Endothelial cell of umbilical vein (primary cell): ENCODE measurements around the gene SMCO3. TPM values are rescaled to one million over a fixed set of nuclear protein-coding genes. Genes with fewer than 3 reads are reported as not detected.

ENCODE experiments used
- BruUV-seq: library from RNA; stranded (reverse); fragments of 400-500 nt; replicated peaks from 2 replicates; lab custom pipeline; 2021; lab: Mats Ljungman, UMichigan
- CTCF ChIA-PET: fragments of 300-600, 350-600 bp; sonication (Branson Sonifier 250); formaldehyde crosslinking; loops from one replicate; lab custom pipeline; 2021; ENCODE audit warnings: antibody characterized with exemption, inconsistent platforms; lab: Charles Lee
- POLR2A ChIA-PET: fragments of 300-600, 350-600 bp; sonication (Branson Sonifier 250); formaldehyde crosslinking; loops from one replicate; lab custom pipeline; 2021; ENCODE audit warnings: antibody characterized with exemption, inconsistent platforms; lab: Charles Lee
- DNase-seq: peaks from one replicate; pipeline ENCODE4 v3.0.0-alpha.2; 2011; ENCODE audit warnings: low read depth, low spot score
- FAIRE-seq: peaks from 2 replicates; lab custom pipeline; 2011; peaks lifted over from hg19 to GRCh38; lab: Jason Lieb, UNC
- H2AFZ ChIP-seq: 2 replicates; pipeline ENCODE4 v1.6.0; 2012; ENCODE audit warnings: low read depth, low read length, control low read depth, inconsistent platforms
- H3K27ac ChIP-seq: 2 replicates; pipeline ENCODE4 v1.5.1; 2011; ENCODE audit warnings: low read depth, mild to moderate bottlenecking, control low read depth, low read length, moderate library complexity; ENCODE audit not compliant: insufficient read depth
- H3K27me3 ChIP-seq, 2 experiments: 2 replicates each; pipeline versions ENCODE4 v1.6.0 to v1.6.1; 2011; ENCODE audit warnings: low read length in 2 of 2, mixed read lengths in 1 of 2; ENCODE audit not compliant: control insufficient read depth in 2 of 2, insufficient read depth in 2 of 2
- H3K36me3 ChIP-seq, 2 experiments: 2 replicates in 1 of 2; 3 replicates in 1 of 2; pipeline ENCODE4 v1.5.1; 2011; ENCODE audit warnings: low read length in 2 of 2, mild to moderate bottlenecking in 1 of 2, moderate library complexity in 1 of 2; ENCODE audit not compliant: control insufficient read depth in 2 of 2, insufficient read depth in 2 of 2; ENCODE audit errors: extremely low read depth in 1 of 2
- H3K4me1 ChIP-seq: 3 replicates; pipeline ENCODE4 v1.5.1; 2011; ENCODE audit warnings: mild to moderate bottlenecking, low read length; ENCODE audit not compliant: control insufficient read depth, insufficient read depth; ENCODE audit errors: extremely low read depth
- H3K4me2 ChIP-seq: 2 replicates; pipeline ENCODE4 v1.6.1; 2011; ENCODE audit warnings: low read length, control low read depth, mixed read lengths; ENCODE audit not compliant: insufficient read depth
- H3K4me3 ChIP-seq, 3 experiments: fragments of 200-600 bp in 1 of 3; sonication (generic), shearing (Covaris generic) in 1 of 3; replicated peaks in 1 of 3; 2 replicates each; pipeline ENCODE4 v1.5.1; 2011 to 2016; ENCODE audit warnings: control low read depth in 3 of 3, low read length in 3 of 3, mild to moderate bottlenecking in 2 of 3, inconsistent platforms in 1 of 3, low read depth in 1 of 3, moderate library complexity in 1 of 3; ENCODE audit not compliant: insufficient read depth in 1 of 3
- H3K79me2 ChIP-seq: 2 replicates; pipeline ENCODE4 v1.6.0; 2012; ENCODE audit warnings: low read length, inconsistent platforms; ENCODE audit not compliant: control insufficient read depth, insufficient read depth
- H3K9ac ChIP-seq: replicated peaks from 2 replicates; pipeline ENCODE3; 2011; ENCODE audit warnings: low read length, control low read depth; ENCODE audit not compliant: insufficient read depth; ENCODE audit errors: extremely low read depth
- H3K9me1 ChIP-seq: replicated peaks from 3 replicates; pipeline ENCODE4 v1.6.0; 2011; ENCODE audit warnings: mild to moderate bottlenecking, low read length; ENCODE audit not compliant: control insufficient read depth, insufficient read depth; ENCODE audit errors: extremely low read depth
- H3K9me3 ChIP-seq: replicated peaks from 2 replicates; pipeline ENCODE4 v1.5.1; 2012; ENCODE audit warnings: low read length, inconsistent platforms; ENCODE audit not compliant: control insufficient read depth, insufficient read depth
- H4K20me1 ChIP-seq: replicated peaks from 2 replicates; pipeline ENCODE3; 2011; ENCODE audit warnings: mild to moderate bottlenecking, low read length; ENCODE audit not compliant: control insufficient read depth, insufficient read depth; ENCODE audit errors: extremely low read depth
- EZH2 ChIP-seq: IDR thresholded peaks from 2 replicates; pipeline ENCODE4 v1.6.1; 2012; ENCODE audit warnings: borderline replicate concordance, low read depth, mild to moderate bottlenecking, moderate library complexity, low read length, inconsistent platforms; ENCODE audit not compliant: severe bottlenecking
- FOS ChIP-seq: IDR thresholded peaks from 2 replicates; pipeline ENCODE4 v1.6.1; 2011; ENCODE audit warnings: mild to moderate bottlenecking, low read length, moderate library complexity, borderline replicate concordance; ENCODE audit not compliant: insufficient read depth
- GATA2 ChIP-seq: IDR thresholded peaks from 2 replicates; pipeline ENCODE4 v1.7.0; 2011; ENCODE audit warnings: low read depth, mild to moderate bottlenecking, moderate library complexity, mixed read lengths, low read length; ENCODE audit not compliant: insufficient read length, insufficient read depth
- JUN ChIP-seq: IDR thresholded peaks from 2 replicates; pipeline ENCODE4 v1.6.1; 2011; ENCODE audit warnings: borderline replicate concordance, low read depth; ENCODE audit not compliant: insufficient read length, insufficient read depth
- MAX ChIP-seq: IDR thresholded peaks from 2 replicates; pipeline ENCODE4 v1.6.1; 2011; ENCODE audit not compliant: insufficient read depth, insufficient read length
- MYC ChIP-seq: IDR thresholded peaks from one replicate; pipeline ENCODE4 v1.6.1; 2011; ENCODE audit warnings: mild to moderate bottlenecking, low read depth, low read length
- POLR2A ChIP-seq: IDR thresholded peaks from 2 replicates; pipeline ENCODE4 v1.6.1; 2012; ENCODE audit warnings: low read depth, mild to moderate bottlenecking, control low read depth, low read length
- POLR2AphosphoS5 ChIP-seq: IDR thresholded peaks from 2 replicates; pipeline ENCODE4 v1.6.1; 2012; ENCODE audit warnings: low read depth, mild to moderate bottlenecking, control low read depth, low read length, moderate library complexity; ENCODE audit not compliant: insufficient read depth
- dilution Hi-C: fragments of 300-500 bp; cut with MboI; formaldehyde crosslinking; loops from one replicate; pipeline ENCODE4 v1.15.0; 2019; ENCODE audit warnings: low sequenced_read_pairs; ENCODE audit not compliant: extremely low pct_ligation_motif_present
- intact Hi-C: fragments of 100-400 bp; cut with micrococcal nuclease; formaldehyde crosslinking; loops from one replicate; pipeline ENCODE4 v1.10.0; 2022
- polyA plus RNA-seq, 4 experiments: library from polyadenylated mRNA; depleted of rRNA in 3 of 4; stranded (reverse) in 3 of 4; unstranded in 1 of 4; fragments of >200 nt; gene quantifications; 2 replicates each; pipeline versions ENCODE4 v1.2.1 to v1.2.3, GENCODE V29; 2011 to 2012; ENCODE audit warnings: missing spikeins in 1 of 4
- total RNA-seq: library from RNA; stranded (reverse); gene quantifications from 2 replicates; pipeline ENCODE4 v1.2.3, GENCODE V29; 2021
- TF ChIP-seq, protein P1 (sequence below), 2 donors: IDR thresholded peaks; 1 replicate in 1 of 2; 2 replicates in 1 of 2; pipeline ENCODE4 v1.5.1; 2011; ENCODE audit warnings: low read length in 2 of 2, mild to moderate bottlenecking in 2 of 2, moderate library complexity in 2 of 2, control low read depth in 1 of 2, inconsistent platforms in 1 of 2, low read depth in 1 of 2; ENCODE audit not compliant: insufficient read depth in 1 of 2; ENCODE audit errors: extremely low read depth in 1 of 2

Gene SMCO3
- total and polyA plus RNA-seq, 2 donors (not counting 3 experiments of a cell fraction or from before 2014, with no cell fraction given) = 0.33 to 0.35 TPM

DNA sequence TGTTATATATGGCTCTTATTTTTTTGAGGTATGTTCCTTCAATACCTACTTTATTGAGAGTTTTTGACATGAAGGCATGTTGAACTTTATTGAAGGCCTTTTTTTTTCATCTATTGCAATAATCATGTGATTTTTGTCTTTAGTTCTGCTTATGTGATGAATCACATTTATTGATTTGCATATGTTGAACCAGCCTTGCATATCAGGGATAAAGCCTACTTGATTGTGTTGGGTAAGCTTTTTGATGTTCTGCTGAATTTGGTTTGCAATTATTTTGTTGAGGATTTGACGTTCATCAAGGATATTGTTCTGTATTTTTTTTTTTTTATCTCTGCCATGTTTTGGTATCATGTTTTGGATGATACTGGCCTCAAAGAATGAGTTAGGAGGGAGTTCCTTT is 44.5 kb upstream of the SMCO3 start:
- FAIRE-seq = no peak
- dilution Hi-C loops = no loop called here
- Histone ChIP-seq H3K4me3 (no peak overlapping the region), H4K20me1 (no peaks in the 10 kb centered on the region), H3K4me2 (no peak overlapping the region), H3K79me2 (no peaks in the 10 kb centered on the region), H3K4me1 (peaks cover 6% of the 10 kb centered on the region), H3K9ac (no peak overlapping the region), H3K9me1 (no peaks in the 10 kb centered on the region), H3K36me3 (no peaks in the 10 kb centered on the region), H2AFZ (no peak overlapping the region), H3K9me3 (no peaks in the 10 kb centered on the region), H3K27ac (no peak overlapping the region), H3K27me3 (no peaks in the 10 kb centered on the region)
- intact Hi-C loops = no loop called here
- no peak for TF ChIP-seq MAX
- TF ChIP-seq POLR2A = no peak
- no peak for TF ChIP-seq EZH2
- TF ChIP-seq JUN = no peak
- TF ChIP-seq, protein P1, sequence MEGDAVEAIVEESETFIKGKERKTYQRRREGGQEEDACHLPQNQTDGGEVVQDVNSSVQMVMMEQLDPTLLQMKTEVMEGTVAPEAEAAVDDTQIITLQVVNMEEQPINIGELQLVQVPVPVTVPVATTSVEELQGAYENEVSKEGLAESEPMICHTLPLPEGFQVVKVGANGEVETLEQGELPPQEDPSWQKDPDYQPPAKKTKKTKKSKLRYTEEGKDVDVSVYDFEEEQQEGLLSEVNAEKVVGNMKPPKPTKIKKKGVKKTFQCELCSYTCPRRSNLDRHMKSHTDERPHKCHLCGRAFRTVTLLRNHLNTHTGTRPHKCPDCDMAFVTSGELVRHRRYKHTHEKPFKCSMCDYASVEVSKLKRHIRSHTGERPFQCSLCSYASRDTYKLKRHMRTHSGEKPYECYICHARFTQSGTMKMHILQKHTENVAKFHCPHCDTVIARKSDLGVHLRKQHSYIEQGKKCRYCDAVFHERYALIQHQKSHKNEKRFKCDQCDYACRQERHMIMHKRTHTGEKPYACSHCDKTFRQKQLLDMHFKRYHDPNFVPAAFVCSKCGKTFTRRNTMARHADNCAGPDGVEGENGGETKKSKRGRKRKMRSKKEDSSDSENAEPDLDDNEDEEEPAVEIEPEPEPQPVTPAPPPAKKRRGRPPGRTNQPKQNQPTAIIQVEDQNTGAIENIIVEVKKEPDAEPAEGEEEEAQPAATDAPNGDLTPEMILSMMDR (IDR thresholded peaks at IDR 0.05; ENCODE audit: extremely low read depth in 1 of 2, insufficient read depth in 1 of 2, low read depth in 1 of 2, low read length in 2 of 2) = no peak
- no peak for TF ChIP-seq FOS
- no peak for TF ChIP-seq POLR2AphosphoS5
- no peak for TF ChIP-seq MYC
- no peak for TF ChIP-seq GATA2
- no peak for DNase-seq
- ChIA-PET POLR2A (no interaction called here), CTCF (no interaction called here)
- no TSS peak for BruUV-seq
